ENCODE data around the gene EXPH5. TPM values are rescaled to one million over a fixed set of nuclear protein-coding genes. Genes with fewer than 3 reads are reported as not detected.

Gene EXPH5
- total RNA-seq, 1 experiment from 2014 or later = 18.3 TPM

DNA sequence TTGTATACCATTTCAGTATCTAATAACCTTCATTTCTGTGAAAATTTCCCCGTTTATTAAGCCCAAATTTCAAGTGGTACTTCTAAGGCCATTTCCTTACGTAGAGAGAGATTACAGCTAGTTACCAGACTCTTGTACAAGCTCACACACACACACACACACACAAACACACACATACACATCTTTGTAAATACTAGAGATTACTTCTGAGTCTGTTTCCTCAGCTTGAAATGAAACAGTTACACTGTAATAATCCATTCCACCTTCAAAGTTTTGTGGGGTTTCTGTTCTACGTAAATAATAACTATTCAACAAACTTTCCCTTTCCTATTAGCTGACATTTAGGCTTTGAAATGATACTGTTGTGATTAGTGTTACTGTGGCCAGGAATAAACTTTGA is 101.6 kb downstream of the EXPH5 start:
- no peaks in the 10 kb centered on the region for H3K9me3 ChIP-seq (ENCODE audit: control insufficient read depth in 1 of 2, insufficient read depth in 1 of 2, low read depth in 1 of 2, low read length in 2 of 2)
- H3K36me3 ChIP-seq (ENCODE audit: control insufficient read depth in 1 of 2, insufficient read depth in 2 of 2, low read length in 2 of 2) = no peaks in the 10 kb centered on the region
- no peaks in the 10 kb centered on the region for H3K27me3 ChIP-seq (ENCODE audit: insufficient read depth, low read length)
- H3K27ac ChIP-seq (ENCODE audit: low read depth, low read length) = no peak overlapping the region
- no TSS peak for BruUV-seq (replicated peaks)
- H3K79me2 ChIP-seq (ENCODE audit: insufficient read depth, low read length) = no peaks in the 10 kb centered on the region
- H3K9me2 ChIP-seq (ENCODE audit: insufficient read depth) = no peaks in the 10 kb centered on the region
- H3K9ac ChIP-seq (ENCODE audit: low read length) = no peak overlapping the region
- ChIA-PET RAD21 (ENCODE audit: low non-redundant PET in 1 of 2, low total read pairs in 2 of 2, uncharacterized antibody in 2 of 2, unreplicated experiment in 2 of 2) (no interaction called here), POLR2A (no interaction called here), CTCF (no interaction called here)
- no peak for TF ChIP-seq YY1 (IDR thresholded peaks at IDR 0.05; ENCODE audit: extremely low read depth, insufficient replicate concordance, low read depth, low read length)
- TF ChIP-seq SP1 (IDR thresholded peaks at IDR 0.05; ENCODE audit: low read depth) = no peak
- no peak for TF ChIP-seq ZFX (IDR thresholded peaks at IDR 0.05)
- TF ChIP-seq, protein P1, sequence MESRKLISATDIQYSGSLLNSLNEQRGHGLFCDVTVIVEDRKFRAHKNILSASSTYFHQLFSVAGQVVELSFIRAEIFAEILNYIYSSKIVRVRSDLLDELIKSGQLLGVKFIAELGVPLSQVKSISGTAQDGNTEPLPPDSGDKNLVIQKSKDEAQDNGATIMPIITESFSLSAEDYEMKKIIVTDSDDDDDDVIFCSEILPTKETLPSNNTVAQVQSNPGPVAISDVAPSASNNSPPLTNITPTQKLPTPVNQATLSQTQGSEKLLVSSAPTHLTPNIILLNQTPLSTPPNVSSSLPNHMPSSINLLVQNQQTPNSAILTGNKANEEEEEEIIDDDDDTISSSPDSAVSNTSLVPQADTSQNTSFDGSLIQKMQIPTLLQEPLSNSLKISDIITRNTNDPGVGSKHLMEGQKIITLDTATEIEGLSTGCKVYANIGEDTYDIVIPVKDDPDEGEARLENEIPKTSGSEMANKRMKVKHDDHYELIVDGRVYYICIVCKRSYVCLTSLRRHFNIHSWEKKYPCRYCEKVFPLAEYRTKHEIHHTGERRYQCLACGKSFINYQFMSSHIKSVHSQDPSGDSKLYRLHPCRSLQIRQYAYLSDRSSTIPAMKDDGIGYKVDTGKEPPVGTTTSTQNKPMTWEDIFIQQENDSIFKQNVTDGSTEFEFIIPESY (IDR thresholded peaks at IDR 0.05; ENCODE audit: extremely low read depth, insufficient replicate concordance, low read length) = no peak
- no peak for TF ChIP-seq ZNF274 (IDR thresholded peaks at IDR 0.05; ENCODE audit: low read depth, low read length)
- TF ChIP-seq FOSL1 (IDR thresholded peaks at IDR 0.05; ENCODE audit: low read depth) = no peak
- TF ChIP-seq RAD21 (IDR thresholded peaks at IDR 0.05; ENCODE audit: low read depth) = no peak
- TF ChIP-seq JUND (IDR thresholded peaks at IDR 0.05) = no peak
- TF ChIP-seq ELF1 (IDR thresholded peaks at IDR 0.05; ENCODE audit: borderline replicate concordance, low read depth) = no peak
- TF ChIP-seq, protein P2, sequence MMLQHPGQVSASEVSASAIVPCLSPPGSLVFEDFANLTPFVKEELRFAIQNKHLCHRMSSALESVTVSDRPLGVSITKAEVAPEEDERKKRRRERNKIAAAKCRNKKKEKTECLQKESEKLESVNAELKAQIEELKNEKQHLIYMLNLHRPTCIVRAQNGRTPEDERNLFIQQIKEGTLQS (IDR thresholded peaks at IDR 0.05) = no peak
- TF ChIP-seq, protein P3, sequence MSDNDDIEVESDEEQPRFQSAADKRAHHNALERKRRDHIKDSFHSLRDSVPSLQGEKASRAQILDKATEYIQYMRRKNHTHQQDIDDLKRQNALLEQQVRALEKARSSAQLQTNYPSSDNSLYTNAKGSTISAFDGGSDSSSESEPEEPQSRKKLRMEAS (IDR thresholded peaks at IDR 0.05) = no peak
- TF ChIP-seq EGR1 (IDR thresholded peaks at IDR 0.05; ENCODE audit: low read depth) = no peak
- TF ChIP-seq CBX3 (IDR thresholded peaks at IDR 0.05; ENCODE audit: low read depth) = no peak
- no peak for TF ChIP-seq TCF7L2 (IDR thresholded peaks at IDR 0.05; ENCODE audit: borderline replicate concordance, extremely low read depth, insufficient read depth, insufficient read length)
- no peak for TF ChIP-seq POLR2A (IDR thresholded peaks at IDR 0.05; ENCODE audit: borderline replicate concordance, extremely low read depth, insufficient read depth, insufficient read length)
- no peak for TF ChIP-seq EZH2 (IDR thresholded peaks at IDR 0.05)
- intact Hi-C loops (cut with micrococcal nuclease) = no loop called here
- H3K4me2 ChIP-seq (ENCODE audit: low read length) = no peak overlapping the region
- no peak overlapping the region for H2AFZ ChIP-seq (ENCODE audit: low read depth, low read length, poor library complexity, severe bottlenecking)
- peaks cover 7 to 10% of the 10 kb centered on the region in 2 experiments; a peak in 3 of 4 replicates for H3K4me1 ChIP-seq (ENCODE audit: control insufficient read depth in 1 of 2, insufficient read depth in 2 of 2, low read length in 2 of 2)
- no peak for ATAC-seq
- DNase-seq (ENCODE audit: low read depth, low spot score) = no peak
- no peaks in the 10 kb centered on the region for H4K20me1 ChIP-seq (ENCODE audit: insufficient read depth)
- H3K4me3 ChIP-seq (replicated peaks in 1 of 2; ENCODE audit: low read depth in 1 of 2, low read length in 2 of 2) = no peak overlapping the region

All from HCT116 (cell line).